Measurements from ENCODE around the gene CCNF. TPM values are rescaled to one million over a fixed set of nuclear protein-coding genes. Genes with fewer than 3 reads are reported as not detected.
"Not testable (repeated sequence)": the region's sequence is repeated elsewhere in the genome, so short reads cannot be mapped to it uniquely, and the experiment has no call there.

CCNF gene
- total RNA-seq, 2 experiments from 2014 or later, result 43.5 TPM

- TF ChIP-seq CTCF (IDR thresholded peaks at IDR 0.05), result no peak
- ATAC-seq, result no peak
- no peaks in the 10 kb centered on the region for H3K9me3 Mint-ChIP-seq
- H3K4me3 Mint-ChIP-seq, result no peak overlapping the region
- intact Hi-C loops (cut with micrococcal nuclease), result loop anchor here (10.0 kb wide), 1 partner anchor 67 kb away; no protein-coding TSS in a partner anchor
- no peak for DNase-seq
- H3K36me3 Mint-ChIP-seq (ENCODE audit: low read depth), result peaks cover 50% of the 10 kb centered on the region
- H3K27ac Mint-ChIP-seq, result no peak overlapping the region
- H3K27me3 Mint-ChIP-seq, result no peaks in the 10 kb centered on the region
- POLR2A ChIA-PET, result no interaction called here
- H3K4me1 Mint-ChIP-seq (ENCODE audit: low read depth), result peaks cover 6% of the 10 kb centered on the region
- CTCF ChIA-PET, result no interaction called here
Observed at GRCh38 chr16:2438121-2438520, 8.9 kb downstream of the CCNF start.

GRCh38 chr16:2439598-2439997 lies 10.4 kb downstream of the CCNF start:
- POLR2A ChIA-PET, result interaction anchor here (1.3 to 1.8 kb wide), 2 partner anchors 19 to 21 kb away, joined by 5 to 6 read pairs; partner anchors contain the start of gene TEDC2
- peaks cover 51% of the 10 kb centered on the region for H3K36me3 Mint-ChIP-seq (ENCODE audit: low read depth)
- H3K4me1 Mint-ChIP-seq (ENCODE audit: low read depth), result peaks cover 6% of the 10 kb centered on the region
- H3K27me3 Mint-ChIP-seq, result no peaks in the 10 kb centered on the region
- TF ChIP-seq CTCF (IDR thresholded peaks at IDR 0.05), result no peak
- H3K9me3 Mint-ChIP-seq, result no peaks in the 10 kb centered on the region
- ATAC-seq (no peak), DNase-seq (no peak)
- CTCF ChIA-PET, result interaction anchor here (1.3 to 2.1 kb wide), 2 partner anchors 9 to 47 kb away, joined by 3 to 12 read pairs; partner anchors contain the start of gene CCNF
- H3K27ac Mint-ChIP-seq, result no peak overlapping the region
- H3K4me3 Mint-ChIP-seq, result no peak overlapping the region
- intact Hi-C loops (cut with micrococcal nuclease), result loop anchor here (10.0 kb wide), 1 partner anchor 65 kb away; no protein-coding TSS in a partner anchor

GRCh38 chr16:2441143-2441804 lies 12.0 kb downstream of the CCNF start:
- H3K36me3 Mint-ChIP-seq (ENCODE audit: low read depth), result peaks cover 48% of the 10 kb centered on the region
- H3K4me1 Mint-ChIP-seq (ENCODE audit: low read depth); H3K9me3 Mint-ChIP-seq; DNase-seq; intact Hi-C loops (cut with micrococcal nuclease); H3K27me3 Mint-ChIP-seq; H3K4me3 Mint-ChIP-seq; H3K27ac Mint-ChIP-seq: not testable (repeated sequence)
- ChIA-PET POLR2A (interaction anchor here (1.8 kb wide), 1 partner anchor 19 kb away, joined by 6 read pairs; the partner anchor contains the start of gene TEDC2), CTCF (interaction anchor here (1.3 to 2.1 kb wide), 4 partner anchors 11 to 45 kb away, joined by 3 to 12 read pairs (median 4); partner anchors contain the start of genes CCNF and TEDC2)
- ATAC-seq, result peak; percentile 38

- POLR2A ChIA-PET, result no interaction called here
- intact Hi-C loops (cut with micrococcal nuclease), result no loop called here
Observed at GRCh38 chr16:2443555-2443954, 14.3 kb downstream of the CCNF start.

GRCh38 chr16:2447920-2448583 lies 18.8 kb downstream of the CCNF start:
- no peaks in the 10 kb centered on the region for H3K9me3 Mint-ChIP-seq
- intact Hi-C loops (cut with micrococcal nuclease), result no loop called here
- peaks cover 56% of the 10 kb centered on the region for H3K36me3 Mint-ChIP-seq (ENCODE audit: low read depth)
- ChIA-PET POLR2A (interaction anchor here (1.5 to 2.0 kb wide), 2 partner anchors 9 kb away, joined by 5 to 11 read pairs; no protein-coding TSS in a partner anchor), CTCF (interaction anchor here (2.0 kb wide), 1 partner anchor 25 kb away, joined by 5 read pairs; no protein-coding TSS in a partner anchor)
- ATAC-seq, result no peak
- no peaks in the 10 kb centered on the region for H3K27me3 Mint-ChIP-seq
- no peak for DNase-seq
- TF ChIP-seq CTCF (IDR thresholded peaks at IDR 0.05), result no peak
- no peak overlapping the region for H3K27ac Mint-ChIP-seq
- H3K4me1 Mint-ChIP-seq (ENCODE audit: low read depth), result no peaks in the 10 kb centered on the region
- no peak overlapping the region for H3K4me3 Mint-ChIP-seq

More at GRCh38 chr16:2443555-2443954, 14.3 kb downstream of the CCNF start:
- ATAC-seq (no peak), DNase-seq (no peak)
- no peak overlapping the region for H3K27ac Mint-ChIP-seq
- CTCF ChIA-PET, result interaction anchor here (1.0 kb wide), 1 partner anchor 13 kb away, joined by 3 read pairs; no protein-coding TSS in a partner anchor
- no peak overlapping the region for H3K4me3 Mint-ChIP-seq
- H3K27me3 Mint-ChIP-seq, result no peaks in the 10 kb centered on the region
- peaks cover 43% of the 10 kb centered on the region for H3K36me3 Mint-ChIP-seq (ENCODE audit: low read depth)
- no peak for TF ChIP-seq CTCF (IDR thresholded peaks at IDR 0.05)
- peaks cover 6% of the 10 kb centered on the region for H3K4me1 Mint-ChIP-seq (ENCODE audit: low read depth)
- H3K9me3 Mint-ChIP-seq, result no peaks in the 10 kb centered on the region

Data from activated CD8-positive, alpha-beta T cell treated with anti-CD3 and anti-CD28 coated beads for 36 hours (primary cell).